ENCODE measurements around the gene COA8. TPM values are rescaled to one million over a fixed set of nuclear protein-coding genes. Genes with fewer than 3 reads are reported as not detected.
A peak's percentile ranks its signal among the peaks of the same experiment; 100 is the strongest.

The COA8 gene
- total and polyA plus RNA-seq, 2 of the 13 experiments (the other 11 are each of a cell fraction or from before 2014, with no cell fraction given) = 10.9 to 25.1 TPM

- TF ChIP-seq ZNF362 (CRISPR knock-in tag; IDR thresholded peaks at IDR 0.05; ENCODE audit: borderline replicate concordance) (no peak), SP1 (IDR thresholded peaks at IDR 0.05) (no peak), SP1 (CRISPR knock-in tag; IDR thresholded peaks at IDR 0.05) (no peak), KIAA2018 (CRISPR knock-in tag; IDR thresholded peaks at IDR 0.05; ENCODE audit: borderline replicate concordance) (no peak), PHF8 (CRISPR knock-in tag; IDR thresholded peaks at IDR 0.05) (no peak; the same call in 1 of the 2 replicates), TRAFD1 (CRISPR knock-in tag; IDR thresholded peaks at IDR 0.05; ENCODE audit: borderline replicate concordance) (no peak), NAIF1 (CRISPR knock-in tag; IDR thresholded peaks at IDR 0.05; ENCODE audit: borderline replicate concordance) (no peak; the same call in 1 of the 2 replicates), ZNF776 (CRISPR knock-in tag; IDR thresholded peaks at IDR 0.05) (no peak), ZNF317 (CRISPR knock-in tag; IDR thresholded peaks at IDR 0.05) (0 out of 2 replicates have a peak, but pooled peaks have one; percentile 24), ZNF704 (CRISPR knock-in tag; IDR thresholded peaks at IDR 0.05; ENCODE audit: borderline replicate concordance) (no peak), CBX2 (IDR thresholded peaks at IDR 0.05; ENCODE audit: low read depth, low read length) (no peak), CBX2 (CRISPR knock-in tag; IDR thresholded peaks at IDR 0.05; ENCODE audit: low read depth) (no peak), RFXANK (CRISPR knock-in tag; IDR thresholded peaks at IDR 0.05) (no peak), SOX13 (IDR thresholded peaks at IDR 0.05) (no peak), SOX13 (CRISPR knock-in tag; conservative IDR thresholded peaks at IDR 0.05 in 1 of 2, IDR thresholded peaks at IDR 0.05 in 1 of 2) (no peak), ZNF644 (CRISPR knock-in tag; IDR thresholded peaks at IDR 0.05; ENCODE audit: low read depth) (no peak)
- TF ChIP-seq, protein P1, sequence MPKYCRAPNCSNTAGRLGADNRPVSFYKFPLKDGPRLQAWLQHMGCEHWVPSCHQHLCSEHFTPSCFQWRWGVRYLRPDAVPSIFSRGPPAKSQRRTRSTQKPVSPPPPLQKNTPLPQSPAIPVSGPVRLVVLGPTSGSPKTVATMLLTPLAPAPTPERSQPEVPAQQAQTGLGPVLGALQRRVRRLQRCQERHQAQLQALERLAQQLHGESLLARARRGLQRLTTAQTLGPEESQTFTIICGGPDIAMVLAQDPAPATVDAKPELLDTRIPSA (CRISPR knock-in tag; IDR thresholded peaks at IDR 0.05; ENCODE audit: borderline replicate concordance) = peak; percentile 92
Measured at GRCh38 chr14:103628221-103628683, 65.5 kb downstream of the COA8 start (continued).

Data from HepG2 (cell line).